Astrocyte (in vitro differentiated cells and primary cell): Measurements from ENCODE around the gene KIAA1671. TPM values are rescaled to one million over a fixed set of nuclear protein-coding genes. Genes with fewer than 3 reads are reported as not detected.

ENCODE experiments used
- DNase-seq: peaks from one replicate; pipeline ENCODE4 v3.0.0-alpha.2; 2010; ENCODE audit warnings: low read depth
- FAIRE-seq: peaks from 2 replicates; lab custom pipeline; 2011; peaks lifted over from hg19 to GRCh38; lab: Jason Lieb, UNC
- H2AFZ ChIP-seq: 2 replicates; pipeline ENCODE4 v1.6.0; 2012; ENCODE audit warnings: low read depth, low read length, inconsistent platforms
- H3K27ac ChIP-seq: 2 replicates; pipeline ENCODE4 v1.5.1; 2011; ENCODE audit warnings: low read depth, low read length, inconsistent platforms
- H3K27me3 ChIP-seq: 2 replicates; pipeline ENCODE4 v1.6.0; 2011; ENCODE audit warnings: low read length, inconsistent platforms; ENCODE audit not compliant: insufficient read depth
- H3K36me3 ChIP-seq: 2 replicates; pipeline ENCODE4 v1.5.1; 2011; ENCODE audit warnings: low read length, inconsistent platforms; ENCODE audit not compliant: insufficient read depth
- H3K4me1 ChIP-seq: 2 replicates; pipeline ENCODE4 v1.5.1; 2011; ENCODE audit warnings: low read length, inconsistent platforms; ENCODE audit not compliant: insufficient read depth
- H3K4me2 ChIP-seq: 2 replicates; pipeline ENCODE4 v1.6.0; 2012; ENCODE audit warnings: low read length, inconsistent platforms
- H3K4me3 ChIP-seq: 2 replicates; pipeline ENCODE4 v1.5.1; 2011; ENCODE audit warnings: low read depth, mild to moderate bottlenecking, low read length, inconsistent platforms; ENCODE audit not compliant: insufficient read depth
- H3K79me2 ChIP-seq: 2 replicates; pipeline ENCODE4 v1.6.0; 2012; ENCODE audit warnings: mild to moderate bottlenecking, low read length, inconsistent platforms; ENCODE audit not compliant: insufficient read depth
- H3K9ac ChIP-seq: 2 replicates; pipeline ENCODE4 v1.6.0; 2012; ENCODE audit warnings: mild to moderate bottlenecking, low read length, inconsistent platforms
- H3K9me3 ChIP-seq: 2 replicates; pipeline ENCODE4 v1.5.1; 2012; ENCODE audit warnings: low read depth, mild to moderate bottlenecking, low read length, inconsistent platforms; ENCODE audit not compliant: insufficient read depth
- H4K20me1 ChIP-seq: 2 replicates; pipeline ENCODE4 v1.6.0; 2012; ENCODE audit warnings: low read length, inconsistent platforms; ENCODE audit not compliant: insufficient read depth
- H3K27ac Mint-ChIP-seq: one replicate; pipeline ENCODE4 v1.8.0; 2021; ENCODE audit warnings: mild to moderate bottlenecking, mixed read lengths; ENCODE audit not compliant: unreplicated experiment
- H3K27me3 Mint-ChIP-seq: one replicate; pipeline ENCODE4 v1.8.0; 2021; ENCODE audit warnings: low read depth, mixed read lengths; ENCODE audit not compliant: unreplicated experiment
- H3K36me3 Mint-ChIP-seq: one replicate; pipeline ENCODE4 v1.8.0; 2021; ENCODE audit warnings: low read depth, mixed read lengths; ENCODE audit not compliant: unreplicated experiment
- H3K4me1 Mint-ChIP-seq: one replicate; pipeline ENCODE4 v1.8.0; 2021; ENCODE audit warnings: low read depth, mixed read lengths; ENCODE audit not compliant: unreplicated experiment
- H3K4me3 Mint-ChIP-seq: one replicate; pipeline ENCODE4 v1.8.0; 2021; ENCODE audit warnings: mild to moderate bottlenecking, moderate library complexity, mixed read lengths; ENCODE audit not compliant: unreplicated experiment
- H3K9me3 Mint-ChIP-seq: one replicate; pipeline ENCODE4 v1.8.0; 2021; ENCODE audit warnings: mild to moderate bottlenecking, mixed read lengths; ENCODE audit not compliant: unreplicated experiment
- CTCF ChIP-seq: IDR thresholded peaks from 2 replicates; pipeline ENCODE4 v1.5.1; 2011; ENCODE audit warnings: low read depth, mild to moderate bottlenecking, inconsistent platforms, low read length, moderate library complexity; ENCODE audit not compliant: insufficient read depth
- EZH2 ChIP-seq: IDR thresholded peaks from 2 replicates; pipeline ENCODE4 v1.6.1; 2012; ENCODE audit warnings: mild to moderate bottlenecking, low read length, inconsistent platforms; ENCODE audit not compliant: insufficient read depth
- total RNA-seq: library from RNA; stranded (reverse); gene quantifications from 2 replicates; pipeline ENCODE4 v1.2.1, GENCODE V29; 2021

KIAA1671 gene
- total RNA-seq, 1 donor from 2014 or later: 28.4 TPM

DNA sequence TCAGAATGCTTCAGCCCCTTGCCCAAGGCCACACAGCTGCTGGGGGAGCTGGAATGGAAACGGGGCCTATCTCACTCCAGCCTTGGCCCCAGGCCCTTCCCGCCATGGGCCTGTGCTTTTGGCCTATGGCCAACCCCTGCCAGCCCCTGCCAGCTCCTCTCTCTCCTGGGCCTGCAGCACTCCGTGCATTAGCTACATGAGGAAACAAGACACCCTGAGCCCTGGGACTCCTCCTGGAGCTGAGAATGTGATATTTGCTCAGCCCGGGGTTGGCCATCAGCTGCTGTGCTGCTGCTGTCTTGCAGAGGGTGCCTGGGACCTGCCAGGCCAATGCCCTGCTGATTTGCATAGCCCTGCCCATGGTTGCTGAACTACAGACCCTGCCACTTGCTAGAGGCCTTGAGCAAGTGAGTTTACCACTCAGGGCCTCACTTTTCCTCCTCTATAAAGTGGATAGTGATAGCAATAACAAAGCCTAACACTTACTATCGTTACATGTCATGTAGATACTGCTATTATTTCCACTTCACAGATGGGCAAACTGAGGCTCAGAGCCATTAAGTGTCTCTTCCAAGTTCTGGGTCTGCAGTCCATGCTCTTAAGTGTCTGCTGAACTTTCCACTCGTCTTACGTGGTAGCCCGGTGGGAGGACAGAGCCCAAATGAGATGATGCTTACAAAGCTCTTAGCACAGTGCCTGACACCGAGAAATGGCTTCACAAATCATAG, 99.6 kb downstream of the KIAA1671 start:
- Histone ChIP-seq H3K36me3 (no peaks in the 10 kb centered on the region), H3K27ac (no peak overlapping the region), H2AFZ (no peak overlapping the region), H3K4me3 (no peak overlapping the region), H3K79me2 (no peaks in the 10 kb centered on the region), H4K20me1 (peaks cover 6% of the 10 kb centered on the region), H3K27me3 (no peaks in the 10 kb centered on the region), H3K9me3 (no peaks in the 10 kb centered on the region), H3K9ac (no peak overlapping the region), H3K4me1 (no peaks in the 10 kb centered on the region), H3K4me2 (no peak overlapping the region)
- no peaks in the 10 kb centered on the region for H3K4me1 Mint-ChIP-seq
- H3K9me3 Mint-ChIP-seq: peaks cover 4% of the 10 kb centered on the region
- no peak overlapping the region for H3K27ac Mint-ChIP-seq
- H3K4me3 Mint-ChIP-seq: no peak overlapping the region
- TF ChIP-seq EZH2 (no peak), CTCF (no peak)
- no peak for FAIRE-seq
- H3K27me3 Mint-ChIP-seq: no peaks in the 10 kb centered on the region
- peaks cover 16% of the 10 kb centered on the region for H3K36me3 Mint-ChIP-seq
- DNase-seq: no peak

DNA sequence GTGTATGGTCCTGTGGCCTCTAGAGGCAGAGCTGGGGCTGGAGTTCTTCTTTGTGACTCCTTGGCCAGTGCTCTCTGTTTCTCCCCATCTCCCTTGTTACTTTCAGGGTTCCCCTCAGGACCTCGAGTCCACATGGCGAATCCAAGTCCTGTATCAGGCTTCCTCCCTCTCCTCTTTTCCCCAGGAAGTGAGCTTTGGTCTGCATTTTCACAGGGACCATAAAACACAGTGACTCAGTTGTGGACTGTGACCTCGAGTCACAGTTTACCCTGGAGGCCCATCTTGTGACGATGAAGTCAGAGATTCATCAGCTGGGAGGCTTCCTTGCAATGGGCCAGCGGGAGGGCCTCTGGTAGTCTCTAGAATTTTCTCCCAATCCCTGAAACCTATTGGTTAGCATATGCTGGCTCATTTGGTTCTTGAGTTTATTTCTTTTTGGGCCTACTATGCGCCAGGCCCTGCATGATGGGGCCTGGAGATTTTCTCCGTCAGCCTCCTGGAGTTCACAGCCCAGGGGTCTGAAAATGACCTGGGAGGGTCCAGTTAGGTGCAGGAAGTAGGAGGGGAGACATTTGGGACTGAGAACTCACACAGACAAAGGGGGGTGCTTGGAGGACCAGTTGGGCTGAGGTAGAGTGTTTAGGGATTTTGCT, 100.8 kb downstream of the KIAA1671 start:
- Histone ChIP-seq H3K27me3 (no peaks in the 10 kb centered on the region), H3K4me1 (no peaks in the 10 kb centered on the region), H3K9ac (no peak overlapping the region), H3K4me3 (no peak overlapping the region), H3K36me3 (no peaks in the 10 kb centered on the region), H3K4me2 (no peak overlapping the region), H2AFZ (no peak overlapping the region), H3K27ac (no peak overlapping the region), H3K9me3 (no peaks in the 10 kb centered on the region), H3K79me2 (no peaks in the 10 kb centered on the region), H4K20me1 (peaks cover 4% of the 10 kb centered on the region)
- Mint-ChIP-seq H3K4me3 (no peak overlapping the region), H3K27me3 (no peaks in the 10 kb centered on the region), H3K4me1 (peaks cover under 1% of the 10 kb centered on the region), H3K9me3 (peaks cover 4% of the 10 kb centered on the region), H3K36me3 (peaks cover 16% of the 10 kb centered on the region), H3K27ac (no peak overlapping the region)
- DNase-seq (no peak), FAIRE-seq (no peak)
- TF ChIP-seq EZH2: no peak
- no peak for TF ChIP-seq CTCF
